Mesenchymal stem cell (in vitro differentiated cells and primary cell): Measurements from ENCODE around the gene PGAM1.

Experiments
- DNase-seq: peaks from one replicate; pipeline ENCODE4 v3.0.0-alpha.2; 2013
- H2AFZ ChIP-seq: one replicate; pipeline ENCODE4 v1.6.1; 2013; ENCODE audit warnings: low read depth, mild to moderate bottlenecking, control low read depth, inconsistent platforms, low read length, moderate library complexity
- H2AK5ac ChIP-seq: 2 replicates; pipeline ENCODE4 v1.6.1; 2013; ENCODE audit warnings: low read length, moderate library complexity, mild to moderate bottlenecking, inconsistent platforms; ENCODE audit not compliant: severe bottlenecking
- H2BK120ac ChIP-seq: one replicate; pipeline ENCODE4 v1.6.1; 2013; ENCODE audit warnings: low read depth, mild to moderate bottlenecking, inconsistent platforms, low read length, moderate library complexity
- H2BK12ac ChIP-seq, 2 experiments: one replicate each; pipeline ENCODE4 v1.6.1; 2013; ENCODE audit warnings: inconsistent platforms in 2 of 2, low read length in 2 of 2, mild to moderate bottlenecking in 2 of 2, moderate library complexity in 2 of 2, control low read depth in 1 of 2
- H2BK15ac ChIP-seq: one replicate; pipeline ENCODE4 v1.6.1; 2013; ENCODE audit warnings: mild to moderate bottlenecking, low read depth, inconsistent platforms; ENCODE audit not compliant: poor library complexity, severe bottlenecking
- H2BK5ac ChIP-seq: 2 replicates; pipeline ENCODE4 v1.6.1; 2013; ENCODE audit warnings: low read depth, mild to moderate bottlenecking, low read length, control low read depth, inconsistent platforms; ENCODE audit not compliant: poor library complexity, severe bottlenecking
- H3K14ac ChIP-seq, 2 experiments: one replicate each; pipeline ENCODE4 v1.6.1; 2013; ENCODE audit warnings: inconsistent platforms in 2 of 2, low read length in 2 of 2, control low read depth in 1 of 2, mild to moderate bottlenecking in 1 of 2, moderate library complexity in 1 of 2
- H3K18ac ChIP-seq, 2 experiments: one replicate each; pipeline ENCODE4 v1.6.1; 2013; ENCODE audit warnings: inconsistent platforms in 2 of 2, low read length in 2 of 2, control low read depth in 1 of 2, low read depth in 1 of 2, mild to moderate bottlenecking in 1 of 2
- H3K23ac ChIP-seq, 2 experiments: one replicate each; pipeline ENCODE4 v1.6.1; 2013; ENCODE audit warnings: inconsistent platforms in 2 of 2, low read length in 2 of 2, mild to moderate bottlenecking in 2 of 2, moderate library complexity in 2 of 2, control low read depth in 1 of 2
- H3K27ac ChIP-seq: 2 replicates; pipeline ENCODE4 v1.5.1; 2013; ENCODE audit warnings: mild to moderate bottlenecking, moderate library complexity, low read length, control low read depth, inconsistent platforms; ENCODE audit not compliant: poor library complexity, severe bottlenecking
- H3K27me3 ChIP-seq, 2 experiments: 2 replicates each; pipeline versions ENCODE4 v1.6.1 to v1.7.0; 2013; ENCODE audit warnings: low read length in 2 of 2, mild to moderate bottlenecking in 2 of 2, moderate library complexity in 2 of 2, control low read depth in 1 of 2, inconsistent platforms in 1 of 2; ENCODE audit not compliant: control insufficient read depth in 1 of 2, insufficient read depth in 1 of 2
- H3K36me3 ChIP-seq, 2 experiments: 2 replicates each; pipeline versions ENCODE4 v1.6.1 to v1.7.0; 2013; ENCODE audit warnings: low read length in 2 of 2, control low read depth in 1 of 2, inconsistent platforms in 1 of 2, low read depth in 1 of 2, mild to moderate bottlenecking in 1 of 2; ENCODE audit not compliant: insufficient read depth in 2 of 2, control insufficient read depth in 1 of 2
- H3K4ac ChIP-seq, 2 experiments: one replicate each; pipeline ENCODE4 v1.6.1; 2013; ENCODE audit warnings: inconsistent platforms in 2 of 2, low read length in 2 of 2, mild to moderate bottlenecking in 2 of 2, moderate library complexity in 2 of 2, control low read depth in 1 of 2, low read depth in 1 of 2
- H3K4me1 ChIP-seq: 2 replicates; pipeline ENCODE4 v1.6.1; 2013; ENCODE audit warnings: low read depth, low read length, control low read depth; ENCODE audit not compliant: control insufficient read depth, insufficient read depth
- H3K4me2 ChIP-seq: 2 replicates; pipeline ENCODE4 v1.6.1; 2013; ENCODE audit warnings: low read length, mild to moderate bottlenecking, inconsistent platforms; ENCODE audit not compliant: poor library complexity, severe bottlenecking
- H3K4me3 ChIP-seq, 2 experiments: 2 replicates each; pipeline versions ENCODE4 v1.5.1 to v1.7.0; 2013; ENCODE audit warnings: low read length in 2 of 2, mild to moderate bottlenecking in 2 of 2, control low read depth in 1 of 2, low read depth in 1 of 2; ENCODE audit not compliant: insufficient read depth in 1 of 2
- H3K79me1 ChIP-seq: replicated peaks from 2 replicates; pipeline ENCODE4 v1.6.1; 2013; ENCODE audit warnings: mild to moderate bottlenecking, control low read depth, low read length, inconsistent platforms; ENCODE audit not compliant: poor library complexity, severe bottlenecking
- H3K9ac ChIP-seq: 2 replicates; pipeline ENCODE4 v1.7.0; 2013; ENCODE audit warnings: mild to moderate bottlenecking, low read length, moderate library complexity
- H3K9me3 ChIP-seq: 2 replicates; pipeline ENCODE4 v1.7.0; 2013; ENCODE audit warnings: mild to moderate bottlenecking, low read length; ENCODE audit not compliant: control insufficient read depth
- H4K8ac ChIP-seq: one replicate; pipeline ENCODE4 v1.6.1; 2013; ENCODE audit warnings: inconsistent platforms, mild to moderate bottlenecking, low read length, moderate library complexity
- H4K91ac ChIP-seq: one replicate; pipeline ENCODE4 v1.6.1; 2013; ENCODE audit warnings: mild to moderate bottlenecking, low read length, inconsistent platforms
- WGBS: methylation state at CpG from one replicate; pipeline ENCODE4 v1.1.7; 2013; ENCODE audit warnings: mixed read lengths; 5-methylcytosine and 5-hydroxymethylcytosine counted together

The PGAM1 gene

GRCh38 chr10:97384641-97385040, 41.4 kb upstream of the PGAM1 start:
- H2AFZ ChIP-seq: no peak overlapping the region
- H3K4me1 ChIP-seq: no peaks in the 10 kb centered on the region

DNA sequence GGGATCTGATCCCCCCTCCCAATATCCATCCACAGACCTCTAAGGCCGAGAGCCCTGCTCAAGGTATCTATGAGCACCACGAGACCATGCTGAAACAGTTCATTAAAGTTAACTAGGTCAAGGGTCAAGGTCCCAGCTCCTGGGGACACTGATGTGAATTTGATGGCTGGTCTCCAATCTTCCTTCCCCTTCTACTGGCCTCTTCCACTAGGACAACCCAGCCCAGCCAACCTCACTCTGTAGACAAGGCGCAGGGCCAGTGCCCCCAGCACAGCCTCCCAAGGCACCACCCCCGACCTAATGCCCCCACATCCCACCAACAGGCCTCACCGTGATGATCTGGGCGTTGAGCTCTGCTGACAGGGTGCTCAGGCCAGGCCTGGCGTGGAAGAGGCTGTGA, 40.4 kb upstream of the PGAM1 start:
- 89% methylated on average over 7 of the region's 7 CpGs for WGBS
- Histone ChIP-seq H3K36me3 (peaks cover 71 to 77% of the 10 kb centered on the region in 2 experiments), H3K14ac (no peak overlapping the region)

More at GRCh38 chr10:97384641-97385040, 41.4 kb upstream of the PGAM1 start:
- no peak overlapping the region for H3K4me2 ChIP-seq
- no peak overlapping the region for H2BK15ac ChIP-seq
- H3K27me3 ChIP-seq: no peaks in the 10 kb centered on the region
- H2BK12ac ChIP-seq: no peak overlapping the region
- no peak overlapping the region for H3K9ac ChIP-seq
- H3K14ac ChIP-seq: no peak overlapping the region
- no peak overlapping the region for H2BK5ac ChIP-seq
- no peak overlapping the region for H2BK120ac ChIP-seq
- H3K18ac ChIP-seq: no peak overlapping the region
- H4K8ac ChIP-seq: peak overlapping the region; percentile 7
- DNase-seq: no peak
- H3K9me3 ChIP-seq: no peaks in the 10 kb centered on the region
- no peak overlapping the region for H2AK5ac ChIP-seq
- no peak overlapping the region for H4K91ac ChIP-seq
- no peak overlapping the region for H3K27ac ChIP-seq
- peaks cover 5% of the 10 kb centered on the region for H3K79me1 ChIP-seq
- no peak overlapping the region for H3K23ac ChIP-seq
- H3K36me3 ChIP-seq: peaks cover 70 to 77% of the 10 kb centered on the region in 2 experiments
- H3K4ac ChIP-seq: no peak overlapping the region
- 98% methylated on average over 6 of the region's 6 CpGs for WGBS
- no peak overlapping the region for H3K4me3 ChIP-seq

GRCh38 chr10:97388152-97388551, 37.8 kb upstream of the PGAM1 start:
- H3K9ac ChIP-seq: no peak overlapping the region

More for the DNA sequence above, 40.4 kb upstream of the PGAM1 start:
- H3K4ac ChIP-seq: no peak overlapping the region
- no peaks in the 10 kb centered on the region for H3K9me3 ChIP-seq
- no peak overlapping the region for H2AFZ ChIP-seq
- H3K27ac ChIP-seq: no peak overlapping the region
- H2BK15ac ChIP-seq: no peak overlapping the region
- peaks cover 8% of the 10 kb centered on the region for H3K79me1 ChIP-seq
- DNase-seq: no peak
- no peak overlapping the region for H3K23ac ChIP-seq
- no peak overlapping the region for H2BK12ac ChIP-seq
- H4K91ac ChIP-seq: no peak overlapping the region
- no peak overlapping the region for H3K18ac ChIP-seq
- H2BK120ac ChIP-seq: no peak overlapping the region
- H3K4me2 ChIP-seq: no peak overlapping the region
- H3K4me1 ChIP-seq: no peaks in the 10 kb centered on the region
- H2BK5ac ChIP-seq: no peak overlapping the region
- no peak overlapping the region for H3K9ac ChIP-seq
- H3K4me3 ChIP-seq: no peak overlapping the region
- no peak overlapping the region for H2AK5ac ChIP-seq
- no peak overlapping the region for H4K8ac ChIP-seq
- H3K27me3 ChIP-seq: no peaks in the 10 kb centered on the region

DNA sequence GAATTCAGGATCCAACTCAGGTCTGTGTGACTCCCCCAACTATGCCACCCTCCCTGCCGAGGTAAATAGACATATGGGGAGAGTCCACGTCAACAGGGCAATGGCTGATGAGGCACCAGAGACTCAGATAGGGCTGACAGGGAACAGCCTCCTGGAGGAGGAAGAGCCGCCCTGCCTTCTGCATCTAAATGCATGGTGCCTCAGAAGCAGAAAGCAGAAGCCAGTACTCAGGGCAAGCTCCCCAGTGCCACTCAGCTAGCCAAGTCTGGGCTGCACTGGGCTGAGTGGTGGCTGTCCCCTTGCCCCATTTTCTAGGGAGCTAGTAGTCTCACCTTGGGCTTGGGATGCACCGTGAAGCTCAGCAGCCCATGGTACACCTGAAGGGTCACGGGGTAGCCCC, 35.9 kb upstream of the PGAM1 start:
- peaks cover 14% of the 10 kb centered on the region for H3K79me1 ChIP-seq
- no peak overlapping the region for H2BK120ac ChIP-seq
- no peak overlapping the region for H4K91ac ChIP-seq
- H2AFZ ChIP-seq: no peak overlapping the region
- no peak overlapping the region for H3K4ac ChIP-seq
- H3K18ac ChIP-seq: no peak overlapping the region
- no peaks in the 10 kb centered on the region for H3K4me1 ChIP-seq
- H2BK5ac ChIP-seq: no peak overlapping the region
- H3K4me2 ChIP-seq: no peak overlapping the region
- peak; percentile 19 for DNase-seq
- H2AK5ac ChIP-seq: no peak overlapping the region
- no peak overlapping the region for H4K8ac ChIP-seq
- H2BK15ac ChIP-seq: no peak overlapping the region
- H2BK12ac ChIP-seq: no peak overlapping the region
- 96% methylated on average over 5 of the region's 5 CpGs for WGBS
- no peak overlapping the region for H3K23ac ChIP-seq
- no peaks in the 10 kb centered on the region for H3K27me3 ChIP-seq
- no peaks in the 10 kb centered on the region for H3K9me3 ChIP-seq
- no peak overlapping the region for H3K9ac ChIP-seq
- H3K36me3 ChIP-seq: peaks cover 61 to 71% of the 10 kb centered on the region in 2 experiments
- H3K4me3 ChIP-seq: no peak overlapping the region
- no peak overlapping the region for H3K14ac ChIP-seq
- H3K27ac ChIP-seq: no peak overlapping the region

More at GRCh38 chr10:97388152-97388551, 37.8 kb upstream of the PGAM1 start:
- H2BK12ac ChIP-seq: no peak overlapping the region
- H2BK5ac ChIP-seq: no peak overlapping the region
- no peak overlapping the region for H3K4me3 ChIP-seq
- H3K9me3 ChIP-seq: no peaks in the 10 kb centered on the region
- H2BK120ac ChIP-seq: no peak overlapping the region
- H3K4me1 ChIP-seq: no peaks in the 10 kb centered on the region
- H2BK15ac ChIP-seq: no peak overlapping the region
- peaks cover 12% of the 10 kb centered on the region for H3K79me1 ChIP-seq
- H3K14ac ChIP-seq: no peak overlapping the region
- H3K27ac ChIP-seq: no peak overlapping the region
- 93% methylated on average over 5 of the region's 5 CpGs for WGBS
- H3K27me3 ChIP-seq: no peaks in the 10 kb centered on the region
- H4K91ac ChIP-seq: no peak overlapping the region
- H3K4me2 ChIP-seq: no peak overlapping the region
- peaks cover 66 to 75% of the 10 kb centered on the region in 2 experiments for H3K36me3 ChIP-seq
- no peak for DNase-seq
- no peak overlapping the region for H2AK5ac ChIP-seq
- H3K23ac ChIP-seq: no peak overlapping the region
- no peak overlapping the region for H2AFZ ChIP-seq
- no peak overlapping the region for H3K18ac ChIP-seq
- H4K8ac ChIP-seq: no peak overlapping the region
- H3K4ac ChIP-seq: no peak overlapping the region
